Stomach smooth muscle (tissue), 2 donors: ENCODE measurements around the gene GDPD4.

Source experiments
- H3K27ac ChIP-seq: one replicate; pipeline ENCODE4 v1.7.0; 2013; ENCODE audit warnings: mild to moderate bottlenecking, low read length, inconsistent platforms
- H3K27me3 ChIP-seq, 2 donors: one replicate each; pipeline ENCODE4 v1.7.0; 2013; ENCODE audit warnings: low read length in 2 of 2; ENCODE audit not compliant: insufficient read depth in 2 of 2, control insufficient read depth in 1 of 2
- H3K36me3 ChIP-seq, 2 donors: one replicate each; pipeline ENCODE4 v1.7.0; 2013; ENCODE audit warnings: low read length in 2 of 2; ENCODE audit not compliant: control insufficient read depth in 2 of 2, insufficient read depth in 2 of 2
- H3K4me1 ChIP-seq: one replicate; pipeline ENCODE4 v1.7.0; 2013; ENCODE audit warnings: low read length; ENCODE audit not compliant: control insufficient read depth, insufficient read depth
- H3K4me3 ChIP-seq, 2 donors: one replicate each; pipeline ENCODE4 v1.7.0; 2013; ENCODE audit warnings: low read length in 2 of 2
- H3K9ac ChIP-seq, 2 donors: one replicate each; pipeline ENCODE4 v1.7.0; 2013; ENCODE audit warnings: low read length in 2 of 2, mild to moderate bottlenecking in 1 of 2
- H3K9me3 ChIP-seq, 2 donors: one replicate each; pipeline ENCODE4 v1.7.0; 2013; ENCODE audit warnings: low read length in 2 of 2; ENCODE audit not compliant: control insufficient read depth in 2 of 2
- donor health status: healthy.
- donor health status: Pancreatic carcinoma.

Gene GDPD4, protein sequence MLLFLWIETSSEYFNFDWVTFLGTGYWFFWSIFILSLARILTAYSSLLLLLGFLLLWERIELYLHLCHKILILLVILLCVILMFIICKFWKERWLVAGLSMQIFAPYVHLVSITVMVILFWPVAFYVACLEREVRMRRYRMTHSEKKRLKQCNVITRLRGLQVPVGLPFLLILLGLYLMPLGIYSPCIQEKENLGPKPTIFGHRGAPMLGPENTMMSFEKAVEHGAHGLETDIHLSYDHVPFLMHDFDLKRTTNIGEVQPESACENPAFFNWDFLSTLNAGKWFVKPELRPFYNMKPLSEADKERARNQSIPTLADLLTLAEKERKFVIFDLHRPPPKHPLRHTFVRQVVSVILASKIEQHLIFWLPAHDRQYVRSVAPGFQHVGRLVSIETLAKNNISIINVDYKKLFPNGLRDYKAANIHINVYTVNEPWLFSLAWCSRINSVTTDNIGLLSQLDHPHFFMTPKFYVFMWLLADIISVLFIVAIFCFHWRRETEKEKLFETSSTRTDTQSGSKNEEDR

DNA sequence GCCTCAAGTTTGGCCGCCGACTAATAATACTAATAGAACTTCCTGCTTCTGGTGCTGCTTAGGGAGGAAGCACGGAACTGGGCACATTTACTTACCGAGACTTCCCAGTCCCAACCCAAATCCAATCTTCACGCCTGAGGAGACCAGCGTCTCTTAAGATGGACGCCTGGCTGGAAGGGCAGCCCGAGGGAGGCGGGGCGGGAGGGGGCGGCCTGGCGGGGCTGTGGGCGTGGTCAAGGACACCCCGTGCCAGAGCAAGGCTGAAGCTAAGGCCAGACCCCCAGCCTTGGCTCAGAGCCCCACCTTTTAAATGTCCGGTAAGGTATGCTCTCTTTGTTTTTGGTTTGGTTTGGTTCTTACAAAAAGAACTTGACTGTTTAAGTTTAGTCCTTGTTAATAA, at the start of gene GDPD4:
Gene GDPD4, minus strand, starts transcription at position 177 of the 400 bp plus-strand sequence. CDS start 16,549 bp downstream, outside the sequence.
- H3K27ac ChIP-seq = no peak within 1 kb of the TSS
- H3K4me3 ChIP-seq = no peak within 1 kb of the TSS
- no peaks in the 10 kb centered on the region for H3K27me3 ChIP-seq
- no peak within 1 kb of the TSS for H3K9ac ChIP-seq
- no peaks in the 10 kb centered on the region for H3K4me1 ChIP-seq
- H3K9me3 ChIP-seq = no peaks in the 10 kb centered on the region
- no peaks in the 10 kb centered on the region for H3K36me3 ChIP-seq

DNA sequence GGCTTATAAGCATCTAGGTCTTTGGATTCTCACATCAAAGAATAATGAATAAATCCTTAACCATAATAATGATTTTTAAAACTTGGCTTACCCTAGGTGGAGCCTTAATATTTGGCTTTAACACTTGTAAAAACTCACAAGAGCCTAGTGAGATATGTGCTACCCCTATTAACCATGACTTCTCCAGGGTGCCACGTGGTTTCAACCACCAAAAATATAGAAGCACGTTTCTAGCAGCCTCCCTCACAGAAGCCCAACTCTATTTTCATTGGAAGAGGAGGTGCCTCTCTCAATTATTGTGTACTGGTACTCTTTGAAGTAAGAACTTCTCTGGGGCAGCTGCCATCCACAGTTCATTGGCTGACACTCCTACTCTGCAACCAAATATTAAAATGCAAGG, 46.5 kb upstream of the GDPD4 start:
- H3K36me3 ChIP-seq = peaks cover 6 to 10% of the 10 kb centered on the region in 2 donors
- H3K9me3 ChIP-seq = no peaks in the 10 kb centered on the region

DNA sequence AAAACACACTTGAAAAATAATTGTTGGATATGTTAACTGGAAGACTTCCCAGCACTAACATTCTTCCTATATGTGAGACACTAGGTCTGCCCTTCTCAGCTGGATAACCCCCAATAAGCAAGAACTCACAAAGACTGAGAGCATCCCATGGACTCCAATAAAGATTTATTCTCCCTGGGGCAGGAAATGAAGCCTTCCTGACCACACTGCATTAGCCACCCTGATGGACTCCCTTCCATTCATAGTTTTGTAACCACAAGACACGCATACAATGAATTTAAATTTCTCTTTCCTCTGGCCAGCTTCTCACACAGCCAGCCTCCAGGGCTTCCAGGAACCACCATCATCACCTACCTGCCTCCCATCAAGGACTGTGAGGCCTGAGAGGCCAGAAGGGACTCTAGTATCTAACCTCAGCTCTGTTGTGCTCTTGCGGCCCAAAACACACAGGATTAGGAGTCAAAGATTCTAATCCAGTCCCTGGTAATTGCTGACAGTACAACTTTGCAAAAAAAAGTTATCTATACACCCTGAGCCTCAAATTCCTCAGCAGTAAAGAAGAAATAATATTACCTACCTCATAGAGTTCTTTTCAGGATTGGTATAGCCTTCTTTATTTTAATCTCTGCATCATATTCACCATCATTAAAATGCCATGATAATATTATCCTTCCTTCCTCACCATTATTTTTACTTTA, 45.6 kb upstream of the GDPD4 start:
- Histone ChIP-seq H3K36me3 (peaks cover 10 to 11% of the 10 kb centered on the region in 2 donors), H3K27me3 (no peaks in the 10 kb centered on the region), H3K9me3 (no peaks in the 10 kb centered on the region)

More for the DNA sequence above, 46.5 kb upstream of the GDPD4 start:
- no peaks in the 10 kb centered on the region for H3K27me3 ChIP-seq
- no peaks in the 10 kb centered on the region for H3K4me1 ChIP-seq
- H3K4me3 ChIP-seq = no peak overlapping the region
- H3K27ac ChIP-seq = no peak overlapping the region
- no peak overlapping the region for H3K9ac ChIP-seq

DNA sequence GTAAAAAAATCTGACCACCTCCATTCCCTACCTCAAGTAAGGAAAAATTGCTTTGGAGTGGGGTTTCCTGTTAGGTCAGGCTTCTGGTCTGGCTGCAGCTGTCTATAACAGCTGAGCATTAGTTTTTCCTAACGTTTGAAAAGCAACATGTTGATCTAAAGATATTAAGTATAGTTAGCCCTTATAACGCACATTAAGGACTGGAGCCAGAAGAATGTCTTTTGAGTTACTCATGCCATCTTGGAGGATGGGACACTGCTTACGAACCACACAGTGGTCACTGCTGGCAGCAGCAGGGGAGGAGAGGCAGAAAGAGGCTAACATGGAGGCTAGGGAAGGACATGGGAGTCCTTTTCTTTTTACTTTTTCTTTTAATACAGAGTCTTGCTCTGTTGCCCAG, 44.1 kb upstream of the GDPD4 start:
- no peaks in the 10 kb centered on the region for H3K4me1 ChIP-seq
- no peaks in the 10 kb centered on the region for H3K27me3 ChIP-seq
- no peak overlapping the region for H3K9ac ChIP-seq
- H3K4me3 ChIP-seq = no peak overlapping the region
- H3K9me3 ChIP-seq = no peaks in the 10 kb centered on the region
- no peak overlapping the region for H3K27ac ChIP-seq
- H3K36me3 ChIP-seq = peaks cover 10 to 11% of the 10 kb centered on the region in 2 donors

More for the DNA sequence above, 45.6 kb upstream of the GDPD4 start:
- Histone ChIP-seq H3K9ac (no peak overlapping the region), H3K4me3 (no peak overlapping the region), H3K27ac (no peak overlapping the region), H3K4me1 (no peaks in the 10 kb centered on the region)

DNA sequence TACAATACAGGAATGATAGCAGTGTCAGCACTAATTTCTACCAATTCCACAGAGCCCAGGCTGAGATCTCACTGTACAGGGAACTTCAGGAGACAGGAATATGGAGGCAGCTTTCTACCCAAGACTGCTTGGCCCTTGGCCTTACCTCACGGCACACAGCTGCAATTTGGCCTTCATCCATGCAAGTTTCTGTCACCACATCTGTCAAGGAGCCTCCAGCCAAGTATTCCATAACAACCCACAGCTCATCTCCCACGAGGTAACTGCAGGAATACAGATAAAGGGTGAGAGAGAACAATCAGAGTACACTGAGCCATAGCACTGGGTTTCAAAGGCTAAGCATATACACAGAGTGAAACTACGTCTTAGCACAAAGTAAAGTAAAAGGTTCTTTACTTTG, 39.0 kb upstream of the GDPD4 start:
- Histone ChIP-seq H3K36me3 (peaks cover 18 to 27% of the 10 kb centered on the region in 2 donors), H3K4me3 (no peak overlapping the region), H3K4me1 (no peaks in the 10 kb centered on the region), H3K27ac (no peak overlapping the region), H3K9me3 (no peaks in the 10 kb centered on the region), H3K9ac (no peak overlapping the region), H3K27me3 (no peaks in the 10 kb centered on the region)

DNA sequence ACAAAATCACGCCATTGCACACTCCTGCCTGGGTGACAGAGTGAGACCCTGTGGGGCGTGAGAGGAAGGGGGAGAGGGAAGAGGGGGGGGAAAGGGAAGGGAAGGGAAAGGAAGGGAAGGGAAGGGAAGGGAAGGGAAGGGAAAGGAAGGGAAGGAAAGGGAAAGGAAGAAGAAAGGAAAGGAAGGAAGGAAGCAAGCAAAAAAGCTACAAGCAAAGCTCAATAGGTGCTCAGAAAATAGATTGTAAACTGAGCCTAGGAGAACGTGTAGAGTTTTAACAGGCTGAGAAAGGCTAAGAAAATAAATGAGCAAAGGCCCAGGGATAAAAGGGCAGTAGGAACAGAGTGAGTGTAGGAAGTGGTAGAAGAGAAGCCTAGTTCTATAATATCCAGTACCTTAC, 30.8 kb upstream of the GDPD4 start:
- H3K36me3 ChIP-seq = peaks cover 15 to 19% of the 10 kb centered on the region in 2 donors
- no peaks in the 10 kb centered on the region for H3K4me1 ChIP-seq
- no peak overlapping the region for H3K27ac ChIP-seq
- no peaks in the 10 kb centered on the region for H3K9me3 ChIP-seq
- H3K9ac ChIP-seq = no peak overlapping the region
- H3K27me3 ChIP-seq = no peaks in the 10 kb centered on the region
- no peak overlapping the region for H3K4me3 ChIP-seq

DNA sequence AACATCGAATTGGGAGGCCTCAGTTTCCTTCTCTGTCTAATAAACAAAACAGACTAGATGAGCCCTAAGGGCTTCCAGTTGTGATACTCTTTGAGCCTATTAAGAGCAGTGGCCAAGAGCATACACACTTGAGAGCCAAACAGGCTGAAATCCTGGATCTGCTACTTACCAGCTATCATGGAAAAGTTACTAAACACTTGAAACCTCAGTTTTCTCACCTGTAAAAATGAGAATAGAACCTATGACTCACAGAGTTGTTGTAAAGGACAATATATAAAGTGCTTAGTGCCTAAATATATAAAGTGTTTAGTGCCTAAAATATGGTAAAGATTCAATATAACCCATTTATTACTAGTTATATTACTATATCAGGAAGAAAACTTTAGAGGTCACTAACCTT, 23.7 kb upstream of the GDPD4 start:
- H3K36me3 ChIP-seq = peaks cover 9 to 13% of the 10 kb centered on the region in 2 donors
- no peaks in the 10 kb centered on the region for H3K27me3 ChIP-seq
- H3K9me3 ChIP-seq = no peaks in the 10 kb centered on the region
- H3K9ac ChIP-seq = no peak overlapping the region
- H3K27ac ChIP-seq = no peak overlapping the region
- H3K4me3 ChIP-seq = no peak overlapping the region
- no peaks in the 10 kb centered on the region for H3K4me1 ChIP-seq

DNA sequence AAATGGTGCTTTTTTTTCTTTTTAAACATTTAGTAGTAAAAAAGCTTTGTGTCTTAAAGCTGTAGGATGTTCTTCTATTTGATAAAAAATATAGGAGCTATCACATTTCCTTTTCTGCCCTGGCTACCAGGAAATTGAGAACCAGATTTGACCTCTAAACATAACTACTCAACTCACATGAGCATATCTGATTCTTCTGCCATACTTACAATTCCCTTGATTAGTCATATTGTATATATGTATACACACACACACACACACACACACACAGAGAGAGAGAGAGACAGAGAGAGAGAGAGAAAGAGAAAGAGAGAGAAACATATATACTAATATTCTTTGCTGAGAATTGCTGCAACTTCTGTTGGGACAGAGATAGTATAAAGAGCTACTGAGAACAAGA, 23.0 kb upstream of the GDPD4 start:
- no peak overlapping the region for H3K4me3 ChIP-seq
- no peaks in the 10 kb centered on the region for H3K9me3 ChIP-seq
- H3K4me1 ChIP-seq = no peaks in the 10 kb centered on the region
- H3K36me3 ChIP-seq = peaks cover 9 to 13% of the 10 kb centered on the region in 2 donors
- H3K27me3 ChIP-seq = no peaks in the 10 kb centered on the region
- no peak overlapping the region for H3K9ac ChIP-seq
- no peak overlapping the region for H3K27ac ChIP-seq

DNA sequence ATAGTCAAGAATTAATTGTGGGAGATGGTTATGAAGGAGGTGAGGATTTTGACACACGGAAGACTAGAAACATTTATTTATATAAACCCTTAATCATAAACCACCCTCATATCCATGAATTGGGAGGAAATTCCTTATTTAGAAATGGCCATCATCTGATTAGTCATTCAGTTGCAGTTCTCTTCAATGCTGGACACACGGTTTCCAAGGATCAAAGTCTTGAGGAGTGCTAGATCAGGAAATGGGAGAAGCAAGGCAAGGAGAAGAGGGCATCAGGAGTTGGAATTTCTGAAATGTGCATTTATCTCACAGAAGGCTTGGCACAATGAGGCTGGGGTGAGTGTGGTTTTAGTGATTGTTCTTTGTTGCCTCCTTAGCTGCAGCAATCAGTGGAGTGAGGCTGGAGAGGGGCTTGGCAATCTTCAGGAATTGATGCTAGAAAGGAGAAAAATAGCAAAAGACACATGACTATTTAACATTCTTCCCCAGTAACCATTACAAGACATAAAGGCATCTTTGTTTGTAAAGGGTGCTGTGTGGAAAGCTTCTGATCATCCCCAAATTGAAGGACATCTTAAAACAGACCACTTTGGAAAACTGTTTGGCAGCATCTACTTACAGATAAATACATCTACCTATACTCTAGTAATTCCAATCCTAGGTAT, 21.6 kb upstream of the GDPD4 start:
- Histone ChIP-seq H3K4me3 (no peak overlapping the region), H3K9me3 (no peaks in the 10 kb centered on the region), H3K27me3 (no peaks in the 10 kb centered on the region), H3K27ac (no peak overlapping the region), H3K36me3 (peaks cover 9 to 13% of the 10 kb centered on the region in 2 donors), H3K9ac (no peak overlapping the region), H3K4me1 (no peaks in the 10 kb centered on the region)

DNA sequence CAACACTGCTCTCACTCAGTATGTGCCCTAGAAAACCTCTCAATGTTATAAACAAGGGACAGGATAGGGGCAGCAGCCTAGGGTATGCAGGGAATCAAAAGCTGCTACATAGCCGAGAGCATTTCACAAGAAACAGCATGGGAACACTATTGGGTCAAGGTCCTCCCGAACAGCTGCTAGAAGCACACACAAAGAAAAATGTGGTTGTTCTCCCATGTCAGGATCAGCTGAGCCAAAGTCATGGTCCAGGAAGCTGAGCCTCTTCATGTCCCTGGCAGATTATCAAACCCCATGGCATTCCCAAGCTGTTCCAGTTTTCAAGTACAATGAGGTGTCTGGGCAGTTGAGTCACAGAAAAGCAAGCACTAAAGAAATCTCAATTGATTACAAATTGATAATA, 21.0 kb upstream of the GDPD4 start:
- Histone ChIP-seq H3K27me3 (no peaks in the 10 kb centered on the region), H3K27ac (no peak overlapping the region), H3K9ac (no peak overlapping the region), H3K36me3 (peaks cover 9 to 13% of the 10 kb centered on the region in 2 donors), H3K4me3 (no peak overlapping the region), H3K4me1 (no peaks in the 10 kb centered on the region), H3K9me3 (no peaks in the 10 kb centered on the region)
